H54 (cell line): ENCODE measurements around the gene CITED1.
"Not testable (repeated sequence)": the region's sequence is repeated elsewhere in the genome, so short reads cannot be mapped to it uniquely, and the experiment has no call there.

ENCODE experiments used
- DNase-seq: peaks from one replicate; pipeline ENCODE4 v3.0.0; 2011; ENCODE audit warnings: low spot score, mixed read lengths; ENCODE audit not compliant: insufficient read length
- FAIRE-seq: peaks from 3 replicates; lab custom pipeline; 2011; peaks lifted over from hg19 to GRCh38; lab: Jason Lieb, UNC
- POLR2A ChIP-seq: IDR thresholded peaks from 2 replicates; pipeline ENCODE4 v1.6.1; 2011; ENCODE audit warnings: low read depth, mild to moderate bottlenecking, low read length

CITED1 gene

GRCh38 chrX:72305286-72306084 is at the start of gene CITED1:
Gene CITED1 (minus strand): TSS chrX:72305914. CDS start chrX:72302869, 3,045 bp downstream.
- FAIRE-seq (no peak), DNase-seq (no peak)
- no peak for TF ChIP-seq POLR2A

- no peak for TF ChIP-seq POLR2A
- DNase-seq: no peak
- FAIRE-seq: no peak
Measured at GRCh38 chrX:72352786-72353185, 47.1 kb upstream of the CITED1 start.

DNA sequence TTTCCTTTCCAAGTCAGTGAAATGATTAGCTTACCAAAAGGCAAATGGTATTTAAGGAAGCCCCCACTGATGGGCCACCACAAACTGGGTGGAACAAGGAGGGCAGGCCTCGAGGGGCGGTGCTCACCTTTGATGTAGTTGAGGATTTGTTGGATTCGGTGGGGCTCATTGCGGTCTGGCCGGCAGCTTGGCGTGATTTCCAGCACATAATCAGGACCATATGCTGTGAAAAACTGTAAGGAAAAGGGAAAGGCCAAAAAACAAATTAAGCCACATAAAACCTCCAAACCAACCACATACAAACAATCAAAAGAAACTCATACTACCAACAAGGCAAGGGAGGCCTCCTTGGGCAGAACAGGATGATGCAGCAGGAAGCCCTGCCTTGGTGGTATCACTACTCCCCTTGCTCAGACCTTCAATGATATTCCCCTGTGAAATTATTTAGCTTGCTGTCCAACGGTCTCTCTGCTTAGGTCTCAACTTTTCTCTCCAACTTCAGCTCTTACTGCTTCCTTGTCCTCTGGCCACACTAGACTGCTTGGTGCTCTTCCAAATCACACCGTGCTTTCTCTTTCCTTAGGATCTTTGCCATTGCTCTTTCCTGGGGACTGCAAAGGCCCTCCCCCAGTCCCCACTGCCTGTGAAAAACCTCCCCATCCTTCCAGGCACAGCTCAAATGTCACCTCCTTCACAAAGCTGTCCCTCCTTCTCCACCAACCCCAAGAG is 46.1 kb upstream of the CITED1 start:
- FAIRE-seq (no peak), DNase-seq (no peak)
- TF ChIP-seq POLR2A: no peak

- no peak for TF ChIP-seq POLR2A
- DNase-seq (peak; percentile 6), FAIRE-seq (no peak)
Measured at GRCh38 chrX:72349190-72349589, 43.5 kb upstream of the CITED1 start.

DNA sequence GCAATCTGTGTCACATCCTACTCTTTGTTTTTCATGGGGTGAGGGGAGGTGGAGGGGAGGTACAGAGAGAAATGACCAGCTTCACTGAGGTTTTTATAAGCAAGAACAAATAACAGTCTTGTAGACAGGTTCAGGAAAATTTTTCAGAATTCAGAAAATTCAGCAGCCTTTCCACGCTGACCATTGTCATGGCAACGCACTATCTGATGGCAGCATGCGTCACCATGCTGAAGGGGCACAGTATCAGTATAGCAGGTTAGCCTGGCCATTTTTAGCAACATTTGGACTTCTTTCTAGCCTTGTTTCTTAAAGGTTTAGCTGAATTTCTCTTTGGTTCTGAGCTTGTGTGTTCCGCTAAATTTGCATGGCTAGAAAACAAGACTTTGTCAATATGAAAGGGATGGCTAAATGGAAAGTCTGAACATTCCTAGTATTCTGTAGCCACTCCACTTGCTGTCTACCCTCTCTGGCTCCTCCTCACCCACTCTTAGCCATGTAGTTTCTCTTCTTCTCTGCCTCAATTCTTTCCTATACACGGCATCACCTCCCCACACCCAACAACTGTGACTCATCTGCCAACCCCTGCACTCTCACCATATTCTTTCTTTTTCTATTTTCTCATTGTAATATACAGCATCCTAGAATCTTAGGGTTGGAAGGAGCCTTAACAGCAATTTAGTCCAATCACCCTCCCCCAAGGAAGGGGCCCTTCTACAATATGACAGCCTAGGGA is 42.7 kb upstream of the CITED1 start:
- TF ChIP-seq POLR2A: no peak
- no peak for FAIRE-seq
- no peak for DNase-seq

DNA sequence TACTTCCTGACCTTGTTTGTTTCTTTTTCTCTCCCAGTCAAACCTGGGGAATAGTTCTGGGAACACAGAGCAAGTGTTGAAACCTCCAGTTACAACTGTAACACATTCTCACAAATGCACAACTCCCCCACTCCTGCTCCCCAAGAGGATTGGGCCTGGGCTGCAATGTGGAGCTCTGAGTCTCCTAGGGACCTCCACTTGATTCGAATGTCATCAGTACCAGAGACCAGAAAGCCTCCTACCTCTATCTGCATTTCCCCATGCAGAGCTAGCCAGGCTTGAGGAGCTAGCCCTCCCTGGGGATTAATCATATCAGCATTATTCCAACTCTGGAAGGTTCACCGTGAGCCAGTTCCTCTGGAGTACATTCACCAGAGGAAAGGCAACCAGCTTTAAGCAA is 41.7 kb upstream of the CITED1 start:
- no peak for DNase-seq
- FAIRE-seq: no peak
- no peak for TF ChIP-seq POLR2A

- DNase-seq (no peak), FAIRE-seq (no peak)
- TF ChIP-seq POLR2A: no peak
Measured at GRCh38 chrX:72346302-72346949, 40.7 kb upstream of the CITED1 start.

- FAIRE-seq: no peak
- TF ChIP-seq POLR2A: no peak
- DNase-seq: no peak
Measured at GRCh38 chrX:72340626-72341025, 34.9 kb upstream of the CITED1 start.

GRCh38 chrX:72340041-72340440 is 34.3 kb upstream of the CITED1 start:
- TF ChIP-seq POLR2A: no peak
- no peak for FAIRE-seq
- no peak for DNase-seq

GRCh38 chrX:72330131-72330530 is 24.4 kb upstream of the CITED1 start:
- no peak for TF ChIP-seq POLR2A
- DNase-seq: no peak
- no peak for FAIRE-seq

DNA sequence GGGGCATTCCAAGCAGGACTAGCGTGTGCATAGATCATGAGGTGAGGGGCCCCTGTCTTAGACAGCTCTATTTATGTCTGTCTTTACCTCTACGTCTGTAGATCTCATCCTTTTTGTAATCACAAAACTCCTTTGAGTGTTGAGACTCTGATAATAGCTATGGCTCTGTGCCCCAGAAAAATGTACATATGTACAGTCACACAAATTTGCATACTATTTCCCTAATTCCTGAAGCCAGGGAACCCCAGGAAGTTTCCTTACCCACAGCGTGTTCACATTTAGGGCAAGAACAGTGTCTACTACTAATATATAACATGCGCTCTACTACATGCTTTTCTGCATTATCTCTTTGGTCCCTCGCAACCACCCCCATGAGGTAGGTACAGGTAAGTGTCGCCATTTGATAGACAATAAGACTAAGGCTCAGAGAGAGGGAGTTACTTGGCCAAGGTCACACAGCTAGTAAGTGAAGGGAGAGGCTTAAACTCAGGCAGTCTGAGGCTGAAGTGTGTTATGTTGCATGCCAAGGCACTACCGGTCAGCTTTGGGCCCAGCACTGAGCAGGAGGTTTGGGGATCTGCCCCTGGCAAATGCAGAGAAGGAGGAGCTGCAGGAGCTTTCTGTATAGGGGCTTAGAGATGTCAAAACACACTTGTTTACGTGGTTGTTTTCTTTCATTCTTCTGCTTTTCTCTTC is 21.0 kb upstream of the CITED1 start:
- DNase-seq: no peak
- TF ChIP-seq POLR2A: no peak
- no peak for FAIRE-seq

DNA sequence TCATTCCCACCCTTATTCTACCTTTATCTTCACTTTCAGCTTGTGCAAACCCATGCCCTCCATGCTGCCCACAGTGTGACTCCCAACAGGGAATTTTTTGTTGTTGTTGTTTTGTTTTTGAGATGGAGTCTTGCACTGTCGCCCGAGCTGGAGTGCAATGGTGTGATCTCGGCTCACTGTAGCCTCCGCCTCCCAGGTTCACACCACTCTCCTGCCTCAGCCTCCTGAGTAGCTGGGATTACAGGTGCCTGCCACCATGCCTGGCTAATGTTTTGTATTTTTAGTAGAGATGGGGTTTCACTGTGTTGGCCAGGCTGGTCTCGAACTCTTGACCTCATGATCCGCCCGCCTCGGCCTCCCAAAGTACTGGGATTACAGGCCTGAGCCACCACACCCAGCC is 13.9 kb upstream of the CITED1 start:
- not testable (repeated sequence) for DNase-seq, FAIRE-seq

DNA sequence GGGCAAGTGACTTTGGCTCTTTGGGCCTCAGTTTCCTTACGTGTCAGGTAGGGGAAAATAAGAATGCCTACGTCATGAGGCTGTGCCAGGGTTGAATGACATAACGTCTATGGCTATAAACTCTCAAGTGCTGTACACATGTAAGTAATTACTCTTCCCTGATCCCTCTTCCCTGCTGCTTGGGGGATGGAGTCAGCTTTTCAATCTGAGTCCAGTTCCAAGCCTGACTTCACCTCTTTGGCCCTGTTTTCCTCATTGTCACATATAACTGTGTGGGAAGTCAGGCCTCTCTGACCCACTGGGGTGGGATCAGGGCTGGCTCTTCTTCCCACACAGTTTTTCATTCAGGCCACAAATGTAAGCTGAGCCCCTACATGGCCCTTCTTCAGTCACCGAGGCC is 11.4 kb upstream of the CITED1 start:
- no peak for TF ChIP-seq POLR2A
- no peak for FAIRE-seq
- no peak for DNase-seq
